Endodermal cell (in vitro differentiated cells): ENCODE measurements around the gene CMC1. TPM values are rescaled to one million over a fixed set of nuclear protein-coding genes. Genes with fewer than 3 reads are reported as not detected.
A peak's percentile ranks its signal among the peaks of the same experiment; 100 is the strongest.

Experiments used
- DNase-seq: peaks from one replicate; pipeline ENCODE4 v3.0.0-alpha.2; 2017
- H3K27ac ChIP-seq: 2 replicates; pipeline ENCODE4 v1.5.1; 2013; ENCODE audit warnings: mild to moderate bottlenecking, low read depth, low read length, moderate library complexity
- H3K27me3 ChIP-seq: 2 replicates; pipeline ENCODE4 v1.6.1; 2013; ENCODE audit warnings: mild to moderate bottlenecking, low read length, moderate library complexity; ENCODE audit not compliant: insufficient read depth, control insufficient read depth, poor library complexity, severe bottlenecking
- H3K36me3 ChIP-seq: 2 replicates; pipeline ENCODE4 v1.7.0; 2013; ENCODE audit warnings: mild to moderate bottlenecking, low read length, moderate library complexity; ENCODE audit not compliant: control insufficient read depth, insufficient read depth
- H3K4me1 ChIP-seq: one replicate; pipeline ENCODE4 v1.7.0; 2013; ENCODE audit warnings: low read length; ENCODE audit not compliant: control insufficient read depth, insufficient read depth
- H3K4me3 ChIP-seq: 2 replicates; pipeline ENCODE4 v1.5.1; 2013; ENCODE audit warnings: mild to moderate bottlenecking, low read length, moderate library complexity
- H3K9ac ChIP-seq: 2 replicates; pipeline ENCODE4 v1.6.1; 2013; ENCODE audit warnings: mild to moderate bottlenecking, low read length, moderate library complexity; ENCODE audit not compliant: poor library complexity, severe bottlenecking; ENCODE audit errors: extremely low read depth
- H3K9me3 ChIP-seq: 2 replicates; pipeline ENCODE4 v1.6.1; 2013; ENCODE audit warnings: mild to moderate bottlenecking, low read length, moderate library complexity; ENCODE audit not compliant: control insufficient read depth
- H3K27ac Mint-ChIP-seq: 2 replicates; pipeline ENCODE4 v1.8.0; 2020; ENCODE audit warnings: mixed read lengths
- H3K27me3 Mint-ChIP-seq: 2 replicates; pipeline ENCODE4 v1.8.0; 2021; ENCODE audit warnings: mild to moderate bottlenecking, mixed read lengths; ENCODE audit not compliant: insufficient read depth
- H3K36me3 Mint-ChIP-seq: 2 replicates; pipeline ENCODE4 v1.8.0; 2020; ENCODE audit warnings: low read depth, mixed read lengths
- H3K4me1 Mint-ChIP-seq: 2 replicates; pipeline ENCODE4 v1.8.0; 2020; ENCODE audit warnings: mixed read lengths
- H3K4me3 Mint-ChIP-seq: 2 replicates; pipeline ENCODE4 v1.8.0; 2020; ENCODE audit warnings: mild to moderate bottlenecking, moderate library complexity, mixed read lengths
- H3K9me3 Mint-ChIP-seq: 2 replicates; pipeline ENCODE4 v1.8.0; 2020; ENCODE audit warnings: mild to moderate bottlenecking, mixed read lengths
- WGBS, 2 experiments: methylation state at CpG; one replicate each; pipeline versions ENCODE4 v1.1.5 to v1.1.7; 2013; ENCODE audit warnings: missing lambda C conversion rate in 2 of 2, mixed read lengths in 1 of 2; ENCODE audit not compliant: insufficient coverage in 1 of 2, insufficient read length in 1 of 2; 5-methylcytosine and 5-hydroxymethylcytosine counted together
- total RNA-seq, 2 donors: library from RNA; stranded (reverse); fragmentation: NEBNext Ultra II Directional in 1 of 2; extraction: Animal tissue kit (Norgen Biotek cat#: 25700) in 1 of 2; gene quantifications; 2 replicates in 1 of 2; 3 replicates in 1 of 2; pipeline ENCODE4 v1.2.1, GENCODE V29; 2021
- TF ChIP-seq, protein P1 (sequence below): fragments of 200-600 bp; sonication (generic); conservative IDR thresholded peaks from 2 replicates; pipeline ENCODE4 v1.5.0; 2021; ENCODE audit warnings: antibody characterized with exemption, mild to moderate bottlenecking

Gene CMC1
- total RNA-seq, 2 donors from 2014 or later, result 23.8 to 33.6 TPM

- 89 to 100% methylated on average over 1 to 3 of the region's 4 CpGs for WGBS, 2 experiments
- Mint-ChIP-seq H3K4me1 (peaks cover 5% of the 10 kb centered on the region), H3K27me3 (no peaks in the 10 kb centered on the region), H3K4me3 (no peak overlapping the region), H3K9me3 (no peaks in the 10 kb centered on the region), H3K36me3 (peaks cover 11% of the 10 kb centered on the region), H3K27ac (no peak overlapping the region)
- Histone ChIP-seq H3K9me3 (no peaks in the 10 kb centered on the region), H3K4me1 (no peaks in the 10 kb centered on the region), H3K36me3 (peaks cover 31% of the 10 kb centered on the region), H3K9ac (no peak overlapping the region), H3K4me3 (no peak overlapping the region), H3K27me3 (no peaks in the 10 kb centered on the region), H3K27ac (no peak overlapping the region)
- TF ChIP-seq, protein P1, sequence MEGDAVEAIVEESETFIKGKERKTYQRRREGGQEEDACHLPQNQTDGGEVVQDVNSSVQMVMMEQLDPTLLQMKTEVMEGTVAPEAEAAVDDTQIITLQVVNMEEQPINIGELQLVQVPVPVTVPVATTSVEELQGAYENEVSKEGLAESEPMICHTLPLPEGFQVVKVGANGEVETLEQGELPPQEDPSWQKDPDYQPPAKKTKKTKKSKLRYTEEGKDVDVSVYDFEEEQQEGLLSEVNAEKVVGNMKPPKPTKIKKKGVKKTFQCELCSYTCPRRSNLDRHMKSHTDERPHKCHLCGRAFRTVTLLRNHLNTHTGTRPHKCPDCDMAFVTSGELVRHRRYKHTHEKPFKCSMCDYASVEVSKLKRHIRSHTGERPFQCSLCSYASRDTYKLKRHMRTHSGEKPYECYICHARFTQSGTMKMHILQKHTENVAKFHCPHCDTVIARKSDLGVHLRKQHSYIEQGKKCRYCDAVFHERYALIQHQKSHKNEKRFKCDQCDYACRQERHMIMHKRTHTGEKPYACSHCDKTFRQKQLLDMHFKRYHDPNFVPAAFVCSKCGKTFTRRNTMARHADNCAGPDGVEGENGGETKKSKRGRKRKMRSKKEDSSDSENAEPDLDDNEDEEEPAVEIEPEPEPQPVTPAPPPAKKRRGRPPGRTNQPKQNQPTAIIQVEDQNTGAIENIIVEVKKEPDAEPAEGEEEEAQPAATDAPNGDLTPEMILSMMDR, result peak; percentile 89
- no peak for DNase-seq
Observed at GRCh38 chr3:28328188-28329151, 87.1 kb downstream of the CMC1 start.

GRCh38 chr3:28334552-28334951 lies 93.1 kb downstream of the CMC1 start:
- no peak for DNase-seq
- no peaks in the 10 kb centered on the region for H3K9me3 ChIP-seq
- Mint-ChIP-seq H3K36me3 (peaks cover 8% of the 10 kb centered on the region), H3K9me3 (no peaks in the 10 kb centered on the region), H3K27me3 (no peaks in the 10 kb centered on the region), H3K27ac (no peak overlapping the region), H3K4me3 (no peak overlapping the region), H3K4me1 (no peaks in the 10 kb centered on the region)
- H3K36me3 ChIP-seq, result peaks cover 58% of the 10 kb centered on the region
- H3K27me3 ChIP-seq, result no peaks in the 10 kb centered on the region
- H3K4me1 ChIP-seq, result no peaks in the 10 kb centered on the region
- no peak overlapping the region for H3K9ac ChIP-seq
- TF ChIP-seq, protein P1, result peak; percentile 40
- H3K4me3 ChIP-seq, result no peak overlapping the region
- no peak overlapping the region for H3K27ac ChIP-seq

- H3K9me3 ChIP-seq, result no peaks in the 10 kb centered on the region
- no peak overlapping the region for H3K4me3 ChIP-seq
- H3K27ac ChIP-seq, result no peak overlapping the region
- 40 to 97% methylated on average over 1 to 2 of the region's 2 CpGs for WGBS, 2 experiments
- no peaks in the 10 kb centered on the region for H3K4me1 Mint-ChIP-seq
- H3K36me3 ChIP-seq, result peaks cover 65% of the 10 kb centered on the region
- TF ChIP-seq, protein P1, result no peak
- no peaks in the 10 kb centered on the region for H3K9me3 Mint-ChIP-seq
- H3K27me3 ChIP-seq, result no peaks in the 10 kb centered on the region
- H3K36me3 Mint-ChIP-seq, result peaks cover 12% of the 10 kb centered on the region
- no peak overlapping the region for H3K4me3 Mint-ChIP-seq
- H3K9ac ChIP-seq, result no peak overlapping the region
- H3K27ac Mint-ChIP-seq, result no peak overlapping the region
- no peak for DNase-seq
- no peaks in the 10 kb centered on the region for H3K27me3 Mint-ChIP-seq
- no peaks in the 10 kb centered on the region for H3K4me1 ChIP-seq
Observed at GRCh38 chr3:28335246-28335645, 93.8 kb downstream of the CMC1 start.
